Sciatic nerve (tissue), 2 donors: ENCODE measurements around the gene IFTAP. TPM values are rescaled to one million over a fixed set of nuclear protein-coding genes. Genes with fewer than 3 reads are reported as not detected.

Experiments
- ATAC-seq: fragments of 200-7000 bp; cut with Tn5 transposase; one replicate; pipeline ENCODE4 v1.9.1; 2020; ENCODE audit warnings: mild to moderate bottlenecking, moderate library complexity
- DNase-seq: peaks from one replicate; pipeline ENCODE4 v3.0.0-alpha.2; 2020; ENCODE audit warnings: low spot score
- intact Hi-C: fragments of 100-400 bp; cut with DNase I; formaldehyde crosslinking; loops from one replicate; pipeline ENCODE4 v1.14.2; 2022
- total RNA-seq: library from RNA; stranded (reverse); fragmentation: NEBNext Ultra II Directional; extraction: Animal tissue kit (Norgen Biotek cat#: 25700); gene quantifications from one replicate; pipeline ENCODE4 v1.2.1, GENCODE V29; 2021
- donor health status: DM: no; HTN: no; CAD: no.
- donor health status: DM: no; HTN: no; CAD: no.

The IFTAP gene
- total RNA-seq, 1 donor from 2014 or later: 21.0 TPM

DNA sequence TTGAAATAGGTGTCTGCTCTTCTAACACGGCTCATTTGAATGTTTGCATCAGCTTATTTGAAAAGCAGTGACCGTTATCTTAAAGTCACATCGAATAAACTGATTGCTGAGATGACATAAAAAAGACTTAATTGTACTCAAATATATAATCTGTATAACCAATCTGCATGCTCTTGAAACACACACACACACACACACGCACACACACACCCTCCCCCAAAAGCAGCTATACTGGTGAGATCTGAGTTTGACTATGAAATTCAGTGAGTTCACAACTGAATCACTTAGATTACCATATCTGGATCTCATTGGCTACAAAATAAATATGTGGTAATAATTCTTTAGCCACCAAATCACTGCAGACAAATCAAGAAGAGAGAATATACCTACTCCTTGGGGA, 3.8 kb upstream of the IFTAP start:
- ATAC-seq (no peak), DNase-seq (no peak)
- intact Hi-C loops: no loop called here

DNA sequence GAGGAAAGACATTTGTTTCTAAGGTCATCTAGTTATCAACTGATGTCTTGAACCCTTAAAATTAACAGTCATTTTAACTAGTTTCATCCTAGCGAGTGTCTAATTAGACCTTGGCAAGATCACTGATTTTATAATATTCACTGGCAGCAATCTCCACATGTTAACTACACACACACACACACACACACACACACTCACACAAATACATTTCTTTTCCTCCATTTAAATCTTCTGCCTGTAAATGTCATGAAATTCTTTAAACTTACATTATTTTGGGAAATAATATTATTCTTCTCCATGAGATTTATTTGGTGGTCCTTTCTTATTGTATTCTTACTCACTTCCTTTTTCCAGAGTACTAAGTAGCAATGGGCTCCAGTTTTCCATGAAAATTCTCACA, 2.9 kb upstream of the IFTAP start:
- intact Hi-C loops: no loop called here
- no peak for ATAC-seq
- DNase-seq: no peak

DNA sequence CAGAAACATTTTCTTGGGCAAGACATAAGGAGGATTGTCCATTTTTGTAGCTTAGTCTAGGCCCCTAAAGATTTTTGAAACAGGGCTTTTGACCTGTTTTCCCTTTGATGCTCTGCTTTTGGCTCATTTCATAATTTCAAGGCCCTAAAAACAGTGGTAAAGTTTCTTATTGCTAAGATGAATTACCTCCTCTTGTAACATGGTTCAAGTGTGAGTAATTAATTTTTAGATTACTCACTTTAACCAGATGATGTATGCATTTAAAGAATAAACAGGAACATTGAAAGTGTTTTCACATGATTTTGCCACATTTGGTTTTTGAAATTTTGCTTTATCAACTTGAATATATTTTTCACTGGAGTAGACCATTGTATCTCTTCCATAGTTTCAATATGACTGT, 2.6 kb downstream of the IFTAP start:
- intact Hi-C loops: no loop called here
- ATAC-seq (no peak), DNase-seq (no peak)

DNA sequence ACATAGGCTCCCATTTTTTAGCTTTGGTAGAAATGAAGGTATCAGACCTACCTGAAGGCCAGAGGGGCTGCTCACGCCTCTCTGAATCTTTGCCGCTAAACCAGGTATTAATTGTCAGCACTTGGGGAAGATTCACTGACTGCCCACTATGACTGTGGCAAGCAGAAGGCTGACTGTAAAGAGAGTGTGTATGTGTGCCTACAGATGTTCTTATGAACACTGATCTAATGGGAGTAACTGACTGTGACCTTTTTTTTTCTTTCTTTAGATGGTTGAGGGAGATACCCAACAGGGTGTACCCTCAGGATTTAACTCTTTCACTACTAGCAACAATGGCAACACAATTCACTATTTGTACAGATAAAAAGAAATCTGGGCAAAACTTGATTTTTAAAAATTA, 3.7 kb downstream of the IFTAP start, which contains the start of gene RAG2:
Gene RAG2 (minus strand): TSS at position 186 of the 400 bp plus-strand sequence. CDS start 4,068 bp downstream, outside the sequence.
- intact Hi-C loops: no loop called here
- ATAC-seq (no peak), DNase-seq (no peak)

DNA sequence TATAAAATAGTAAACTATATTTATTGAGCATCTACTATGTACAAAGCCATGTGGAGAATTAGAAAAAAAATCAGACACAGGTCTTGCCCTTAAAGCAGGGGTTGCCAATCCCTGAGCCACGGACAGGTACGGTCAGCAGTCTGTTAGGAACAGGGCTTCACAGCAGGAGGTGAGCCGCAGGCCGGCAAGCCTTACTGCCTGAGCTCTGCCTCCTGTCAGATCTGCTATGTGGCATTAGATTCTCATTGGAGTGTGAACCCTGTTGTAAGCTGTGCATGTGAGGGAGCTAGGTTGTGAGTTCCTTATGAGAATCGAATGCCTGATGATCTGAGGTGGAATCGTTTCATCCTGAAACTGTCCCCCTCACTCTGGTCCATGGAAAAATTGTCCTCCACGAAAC, 5.9 kb downstream of the IFTAP start:
- DNase-seq: no peak
- no peak for ATAC-seq
- intact Hi-C loops: no loop called here

DNA sequence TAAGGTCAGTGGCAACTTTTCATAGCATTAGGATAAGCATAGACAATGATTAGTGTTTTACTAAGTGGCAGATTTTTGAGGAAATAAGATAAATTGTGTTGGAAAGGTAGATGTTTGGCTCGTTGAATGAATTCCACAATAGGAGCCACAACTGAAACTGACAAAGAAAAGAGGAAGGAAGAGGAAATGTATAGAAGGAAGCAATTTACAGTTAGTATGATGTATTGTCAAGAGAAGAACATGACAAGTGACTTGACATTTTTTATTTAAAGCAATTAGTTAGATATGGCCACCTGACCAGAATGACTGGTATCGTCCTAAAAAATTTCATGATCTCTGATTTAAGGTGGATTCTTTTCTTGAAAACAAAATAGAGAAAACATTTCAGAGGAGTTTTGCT, 6.9 kb downstream of the IFTAP start:
- no peak for ATAC-seq
- DNase-seq: no peak
- intact Hi-C loops: no loop called here

DNA sequence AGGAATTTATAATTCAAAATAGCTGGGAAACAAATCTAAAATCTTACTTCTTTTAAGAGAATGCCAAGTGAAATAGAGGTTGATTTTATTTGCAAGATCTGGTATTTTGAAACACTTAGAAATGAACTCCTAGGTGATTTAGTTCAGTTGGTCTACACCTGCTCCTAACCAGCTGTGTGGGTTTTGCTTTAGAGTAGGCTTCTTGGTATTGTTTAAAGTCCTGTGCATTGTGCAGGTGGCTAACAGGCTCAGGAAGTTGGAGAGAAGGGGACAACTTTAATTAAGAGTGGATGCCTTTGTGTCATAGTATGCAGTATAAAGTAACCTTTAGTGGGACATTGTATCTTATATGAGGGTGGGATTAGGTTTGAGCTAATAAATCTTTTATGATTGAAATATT, 7.8 kb downstream of the IFTAP start:
- ATAC-seq (no peak), DNase-seq (no peak)
- intact Hi-C loops: no loop called here

DNA sequence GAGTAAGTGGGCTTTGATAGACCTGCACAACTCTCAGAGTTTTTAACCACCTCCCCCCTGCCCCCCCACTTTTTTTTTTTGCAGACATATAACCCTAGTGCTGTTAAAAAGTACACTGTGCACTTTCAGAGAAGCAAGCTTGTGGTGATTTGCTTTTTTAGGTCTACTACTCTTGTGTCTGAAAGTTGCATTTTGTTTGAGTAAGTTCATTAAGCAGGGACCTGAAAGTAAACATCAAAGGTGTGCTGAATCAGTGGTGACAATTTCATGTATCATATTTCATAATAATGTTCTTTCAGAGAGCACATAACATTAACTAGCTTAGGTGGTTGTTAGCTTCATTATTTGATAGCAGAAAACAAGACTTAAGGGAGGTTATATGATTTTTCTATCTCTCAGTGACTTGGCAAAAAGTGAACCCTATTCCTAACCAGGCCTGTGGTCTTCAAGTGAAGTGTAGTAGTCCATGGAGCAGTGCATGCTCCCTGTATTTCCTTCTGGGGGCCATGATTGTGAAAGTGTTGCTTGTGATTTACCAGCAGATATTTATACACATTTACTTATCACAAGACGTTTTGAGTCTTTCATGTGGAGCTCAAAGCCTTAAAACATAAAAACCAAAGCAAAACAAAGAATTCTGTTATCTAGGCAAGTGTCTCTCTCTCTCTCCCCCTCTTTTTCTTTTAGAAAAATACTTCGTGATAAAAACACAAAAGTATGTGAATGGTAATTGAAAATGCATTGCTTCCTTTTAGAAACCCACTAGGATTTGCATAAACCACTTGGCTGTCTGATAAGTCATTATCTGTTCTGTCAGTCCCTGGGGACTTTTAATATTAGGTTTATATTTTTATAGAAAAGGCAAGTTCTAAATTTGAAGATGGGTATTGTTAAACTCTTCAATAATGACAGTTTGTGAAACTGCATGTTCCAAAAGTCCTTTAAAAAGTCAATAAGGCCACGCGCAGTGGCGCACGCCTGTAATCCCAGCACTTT, 11.2 kb downstream of the IFTAP start:
- intact Hi-C loops: no loop called here
- ATAC-seq (no peak), DNase-seq (no peak)

DNA sequence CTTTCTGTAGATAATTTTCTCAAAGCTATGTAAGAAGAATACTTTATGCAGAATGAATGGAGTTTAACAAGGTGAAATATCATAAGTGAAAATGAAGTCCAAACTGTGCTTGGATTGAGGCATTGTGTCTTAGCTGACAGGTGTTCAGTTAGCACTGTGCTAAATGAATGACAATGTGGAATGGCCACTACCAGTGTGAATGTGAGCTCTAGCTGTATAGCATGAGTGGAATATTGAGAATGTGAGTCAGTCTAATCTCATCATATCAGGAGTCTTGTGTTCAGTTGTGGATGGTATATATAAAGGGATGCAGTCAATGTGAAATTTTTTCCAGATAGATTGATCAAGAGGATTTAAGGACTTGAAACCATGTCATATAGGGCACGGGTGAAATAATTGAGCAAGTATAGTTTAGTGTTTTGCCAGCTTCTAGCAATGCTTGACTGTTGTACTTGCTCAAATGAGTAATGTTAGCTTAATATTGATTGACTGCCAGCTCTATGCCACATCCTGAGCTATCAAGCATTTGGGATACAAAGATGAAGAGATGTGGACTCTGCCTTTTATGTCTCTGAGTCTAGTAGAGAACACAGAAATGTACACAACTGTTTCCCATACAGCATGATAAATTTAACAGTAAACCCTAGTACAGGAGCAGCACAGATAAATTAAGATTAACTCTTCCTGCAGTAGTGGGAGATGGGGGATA, 14.3 kb downstream of the IFTAP start:
- ATAC-seq (no peak), DNase-seq (no peak)
- intact Hi-C loops: no loop called here

DNA sequence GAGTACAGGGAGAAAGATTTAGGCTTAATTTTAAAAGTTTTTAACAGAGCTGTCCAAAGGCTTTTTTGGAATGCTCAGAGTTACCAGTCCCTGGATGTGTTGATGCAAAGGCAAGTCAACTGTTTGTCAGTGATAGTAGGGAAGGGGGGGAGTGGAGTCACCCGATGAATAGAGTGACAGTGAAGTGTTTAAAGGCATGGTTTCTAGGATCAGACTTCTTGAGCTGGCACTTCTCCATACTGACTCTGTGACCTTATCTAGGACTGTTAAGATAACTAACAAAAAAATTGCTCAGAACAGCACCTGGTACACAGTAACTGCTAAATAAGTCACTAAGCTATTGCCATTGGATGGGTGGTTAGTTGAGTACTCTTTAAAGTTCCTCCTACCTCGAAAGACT, 15.1 kb downstream of the IFTAP start:
- intact Hi-C loops: no loop called here
- ATAC-seq (no peak), DNase-seq (no peak)

DNA sequence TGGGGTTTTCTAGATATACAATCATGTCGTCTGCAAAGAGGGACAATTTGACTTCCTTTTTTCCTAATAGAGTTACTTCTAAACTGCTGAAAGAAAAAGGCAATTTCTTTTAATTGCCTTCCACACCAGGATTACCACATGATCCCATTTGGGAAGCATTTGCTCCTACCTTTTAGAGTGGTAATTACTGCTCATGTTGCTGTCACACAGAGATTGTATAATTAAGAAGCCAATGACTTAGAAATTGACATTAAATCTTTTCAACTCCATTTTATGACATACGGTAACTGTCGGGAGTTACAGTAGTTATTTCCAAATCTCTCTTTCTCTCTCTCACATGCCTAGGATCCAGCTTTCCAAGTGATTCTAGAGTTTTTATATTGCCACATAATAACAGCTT, 21.5 kb downstream of the IFTAP start:
- no peak for DNase-seq
- intact Hi-C loops: no loop called here
- ATAC-seq: no peak

DNA sequence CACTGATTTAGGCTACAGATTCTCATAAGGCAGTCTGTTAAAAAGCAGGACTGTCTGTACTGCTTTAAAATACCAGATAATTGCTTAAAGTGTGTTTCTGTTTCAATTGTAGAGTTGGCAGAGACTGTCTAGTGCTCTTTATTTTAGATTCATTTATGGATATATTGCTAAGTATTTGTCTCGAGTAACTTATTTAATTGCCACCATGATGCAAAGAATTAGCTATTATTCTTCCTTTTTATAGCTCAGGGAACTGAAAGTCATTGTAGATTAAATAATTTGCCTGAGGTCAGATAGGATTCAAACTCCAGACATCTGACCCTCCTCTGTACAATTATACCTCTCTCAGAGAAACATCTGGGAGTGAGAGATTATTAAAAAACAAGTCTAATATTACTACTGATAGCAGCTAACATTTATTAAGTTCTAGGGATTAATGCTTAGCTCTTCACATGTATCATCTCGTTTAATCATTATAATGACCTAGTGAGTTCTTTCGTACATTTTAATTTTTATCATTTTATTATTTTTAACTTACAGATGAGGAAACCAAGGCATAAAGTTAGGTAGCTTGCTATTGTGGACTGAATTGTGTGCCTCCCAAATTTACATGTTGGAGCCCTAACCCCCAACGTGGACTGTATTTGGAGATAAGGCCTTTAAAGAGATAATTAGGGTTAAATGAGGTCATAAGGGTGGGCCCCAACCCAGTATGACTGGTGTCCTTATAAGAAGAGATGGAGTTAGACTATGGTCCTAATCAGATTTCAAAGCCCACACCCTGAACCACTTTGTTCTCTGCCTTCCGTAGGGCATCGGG, 23.5 kb downstream of the IFTAP start:
- ATAC-seq (no peak), DNase-seq (no peak)
- intact Hi-C loops: no loop called here

DNA sequence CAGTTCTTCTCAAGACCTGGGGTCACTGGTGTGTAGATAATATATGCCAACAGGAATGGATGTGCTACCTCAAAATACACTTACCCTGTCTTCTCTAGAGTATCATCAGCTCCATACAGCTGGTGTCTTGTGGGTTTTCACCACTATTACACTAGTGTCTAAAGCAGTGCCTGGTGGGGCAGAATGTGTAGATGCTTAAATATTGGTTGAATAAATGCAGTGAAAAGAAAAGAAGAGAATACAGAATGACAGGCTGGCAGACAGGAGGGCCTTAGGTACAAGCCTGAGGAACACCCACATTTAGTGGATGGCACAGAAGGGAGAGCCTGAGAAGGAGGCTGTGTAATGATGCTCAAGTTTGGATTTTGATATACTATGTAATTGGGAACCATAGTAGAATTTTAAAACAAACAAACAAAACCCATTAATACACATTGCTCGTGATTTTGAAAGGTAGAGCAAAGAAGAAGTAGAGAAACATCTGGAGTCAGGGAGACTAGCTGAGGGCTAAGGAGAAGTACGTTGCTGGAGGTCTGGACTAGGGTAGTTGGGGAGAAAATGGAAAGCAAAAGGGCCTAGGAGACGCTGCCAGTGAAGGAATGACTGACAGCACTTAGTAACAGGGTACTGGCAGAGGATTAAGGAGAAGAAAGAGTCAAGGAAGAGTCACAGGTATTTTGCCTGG, 24.2 kb downstream of the IFTAP start:
- intact Hi-C loops: no loop called here
- ATAC-seq (no peak), DNase-seq (no peak)

DNA sequence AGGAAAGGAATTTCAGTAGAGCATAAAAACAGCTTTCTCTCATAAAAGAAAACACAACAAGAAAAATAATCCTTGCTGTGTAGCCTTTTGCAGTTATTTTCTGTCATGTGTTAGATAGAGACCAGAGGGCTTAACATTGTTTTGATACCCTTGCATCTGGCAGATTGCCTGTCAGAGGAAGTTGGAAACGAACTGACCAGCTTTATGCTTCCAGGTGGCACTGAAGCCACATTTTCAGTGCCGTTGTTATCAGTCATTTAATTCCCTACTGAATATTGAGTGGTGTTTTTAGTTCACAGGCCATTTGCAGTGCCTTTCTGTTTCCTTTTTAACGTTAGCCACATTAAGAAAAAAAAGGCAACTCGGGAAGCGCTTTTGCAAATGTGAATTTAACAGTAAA, 25.2 kb downstream of the IFTAP start:
- DNase-seq (no peak), ATAC-seq (no peak)
- intact Hi-C loops: no loop called here

DNA sequence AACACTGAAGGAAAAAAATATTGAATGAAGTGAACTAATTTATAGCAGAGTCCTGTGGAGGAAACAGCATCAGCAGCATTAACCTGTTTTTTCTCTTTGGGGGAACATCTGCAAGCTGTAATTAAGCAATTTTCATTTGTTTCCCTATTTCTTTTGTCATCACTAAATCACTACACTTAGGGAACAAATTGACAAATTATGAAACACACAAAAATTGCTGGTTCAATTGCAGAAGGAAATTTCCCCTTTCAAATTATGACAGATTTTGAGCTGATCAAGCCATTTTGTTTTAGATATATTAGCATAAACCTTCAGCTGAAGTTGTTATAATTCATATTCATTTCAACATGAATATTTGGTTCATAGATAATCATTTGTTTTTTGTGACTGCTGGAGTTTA, 25.9 kb downstream of the IFTAP start:
- intact Hi-C loops: no loop called here
- ATAC-seq (no peak), DNase-seq (no peak)

DNA sequence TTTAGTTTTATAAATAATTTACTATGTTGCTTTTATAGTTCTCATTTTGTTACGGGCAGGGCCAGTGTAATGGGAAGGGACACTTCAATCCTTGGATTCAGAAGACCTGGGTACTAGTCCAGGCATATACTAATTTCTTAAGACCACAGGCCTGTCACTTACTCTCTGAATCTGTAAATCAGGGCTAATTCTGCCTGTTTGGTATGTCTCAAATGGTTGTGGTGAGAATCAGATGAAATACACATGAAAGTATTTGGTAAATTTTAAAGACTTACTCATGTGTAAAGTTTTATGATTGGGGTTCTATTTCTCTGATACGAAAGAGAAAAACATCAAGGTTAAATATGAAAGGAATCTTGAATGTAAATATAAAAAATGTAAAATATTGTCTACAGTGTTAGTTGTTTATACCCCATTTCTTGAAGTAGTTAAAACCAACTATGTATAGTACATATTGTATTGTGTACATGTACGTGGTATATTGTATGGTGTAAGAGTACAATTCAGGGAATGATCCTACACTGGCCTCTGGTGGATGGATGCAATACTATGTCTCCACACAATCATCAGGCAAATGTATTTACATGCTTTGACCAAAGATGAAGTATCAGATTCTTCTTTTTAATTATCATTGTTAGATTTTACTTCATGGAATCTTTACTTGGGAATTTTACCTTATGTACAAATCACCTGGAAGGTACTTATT, 28.3 kb downstream of the IFTAP start:
- DNase-seq (no peak), ATAC-seq (no peak)
- intact Hi-C loops: no loop called here

DNA sequence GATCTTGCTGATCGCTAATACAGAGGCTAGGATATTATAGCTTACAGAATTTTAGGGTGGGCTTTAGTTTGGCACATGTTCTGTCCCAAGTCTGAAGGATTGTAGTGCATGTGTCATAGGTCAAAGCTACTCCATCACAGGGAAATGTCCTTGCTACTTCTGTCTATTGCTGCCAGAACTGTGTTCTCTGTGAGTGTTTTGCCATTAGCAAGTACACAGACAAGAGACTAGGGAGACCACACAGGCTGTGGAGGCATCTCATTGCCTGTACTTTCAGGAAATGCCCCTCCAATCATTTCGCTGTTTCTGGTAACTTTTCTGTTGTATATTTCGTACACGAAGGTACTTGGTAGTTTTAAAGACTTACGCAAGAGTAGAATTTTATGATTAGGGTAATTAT, 29.2 kb downstream of the IFTAP start:
- intact Hi-C loops: no loop called here
- DNase-seq (no peak), ATAC-seq (no peak)

DNA sequence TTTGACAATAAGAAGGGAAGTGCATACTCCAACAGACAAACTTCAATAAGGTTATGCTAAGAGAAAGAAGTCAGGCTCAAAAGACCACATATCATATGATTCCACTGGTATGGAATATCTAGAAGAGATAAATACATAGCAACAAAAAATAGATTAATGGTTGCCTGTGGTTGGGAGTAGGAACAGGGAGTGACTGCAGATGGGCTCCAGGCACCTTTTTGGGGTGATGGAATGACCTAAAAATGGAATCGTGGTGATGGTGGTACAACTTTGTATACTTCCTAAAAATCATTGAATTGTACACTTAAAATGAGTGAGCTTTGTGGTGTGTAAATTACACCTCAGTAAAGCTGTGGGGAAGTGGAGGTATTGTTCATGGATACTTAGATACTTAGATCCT, 32.7 kb downstream of the IFTAP start:
- intact Hi-C loops: no loop called here
- ATAC-seq: no peak
- no peak for DNase-seq
